SU-DHL-6 (cell line): ENCODE results near the gene SEPTIN6.

Experiments used
- H2AFZ ChIP-seq: fragments of 200-600 bp; sonication (generic); 2 replicates; pipeline ENCODE4 v1.6.1; 2014; ENCODE audit warnings: low read depth, mild to moderate bottlenecking, moderate library complexity, mixed read lengths, antibody characterized with exemption, low read length; ENCODE audit not compliant: severe bottlenecking
- H3F3A ChIP-seq: fragments of 200-600 bp; shearing (Covaris generic); 2 replicates; pipeline ENCODE4 v1.6.0; 2016; ENCODE audit warnings: antibody characterized with exemption, mild to moderate bottlenecking; ENCODE audit not compliant: insufficient read depth
- H3K27ac ChIP-seq: fragments of 200-600 bp; sonication (generic); 2 replicates; pipeline ENCODE4 v1.5.1; 2016; ENCODE audit warnings: low read depth, mild to moderate bottlenecking, low read length, moderate library complexity, mixed read lengths
- H3K27me3 ChIP-seq: fragments of 200-600 bp; sonication (generic), shearing (Covaris generic); 2 replicates; pipeline ENCODE4 v1.6.0; 2014; ENCODE audit warnings: mild to moderate bottlenecking, low read length
- H3K36me3 ChIP-seq: fragments of 200-600 bp; sonication (generic); 2 replicates; pipeline ENCODE4 v1.6.1; 2014; ENCODE audit warnings: mild to moderate bottlenecking, low read length, mixed read lengths
- H3K4me2 ChIP-seq: fragments of 300-600, 200-600 bp; shearing (Covaris generic), sonication (generic); 2 replicates; pipeline ENCODE4 v1.6.0; 2014; ENCODE audit warnings: low read length, low read depth, mild to moderate bottlenecking; ENCODE audit not compliant: poor library complexity, severe bottlenecking
- H3K4me3 ChIP-seq: fragments of 200-600 bp; sonication (generic); 2 replicates; pipeline ENCODE4 v1.5.1; 2014; ENCODE audit warnings: antibody characterized with exemption, low read length, mild to moderate bottlenecking, mixed read lengths; ENCODE audit not compliant: insufficient read depth, poor library complexity, severe bottlenecking
- H3K79me2 ChIP-seq: fragments of 200-600 bp; sonication (generic); 2 replicates; pipeline ENCODE4 v1.6.1; 2014; ENCODE audit warnings: mild to moderate bottlenecking, low read length, moderate library complexity; ENCODE audit not compliant: insufficient read depth
- H3K9ac ChIP-seq: fragments of 200-600 bp; sonication (generic); 2 replicates; pipeline ENCODE4 v1.7.0; 2014; ENCODE audit warnings: mild to moderate bottlenecking, low read length
- H3K9me2 ChIP-seq: fragments of 200-600 bp; sonication (generic); replicated peaks from 2 replicates; pipeline ENCODE4 v1.6.1; 2014; ENCODE audit warnings: low read length; ENCODE audit not compliant: insufficient read depth
- H3K9me3 ChIP-seq: fragments of 200-600 bp; sonication (generic); 2 replicates; pipeline ENCODE4 v1.6.1; 2014; ENCODE audit warnings: low read length, mixed read lengths; ENCODE audit not compliant: insufficient read depth
- H4K20me1 ChIP-seq: fragments of 200-600 bp; sonication (generic); 2 replicates; pipeline ENCODE4 v1.6.1; 2014; ENCODE audit warnings: low read depth, mild to moderate bottlenecking, antibody characterized with exemption, low read length, moderate library complexity, mixed read lengths
- EZH2phosphoT487 ChIP-seq: fragments of 200-600 bp; sonication (generic), shearing (Covaris generic); conservative IDR thresholded peaks from 2 replicates; pipeline ENCODE4 v1.6.1; 2018; ENCODE audit warnings: mild to moderate bottlenecking, antibody characterized with exemption, low read length, moderate library complexity, mixed read lengths
- TF ChIP-seq, protein P1 (sequence below): fragments of 200-600 bp; sonication (generic); IDR thresholded peaks from one replicate; pipeline ENCODE4 v1.5.1; 2017; ENCODE audit warnings: antibody characterized with exemption, mild to moderate bottlenecking, low read length, moderate library complexity; ENCODE audit not compliant: insufficient read depth, poor library complexity, severe bottlenecking

The SEPTIN6 gene

DNA sequence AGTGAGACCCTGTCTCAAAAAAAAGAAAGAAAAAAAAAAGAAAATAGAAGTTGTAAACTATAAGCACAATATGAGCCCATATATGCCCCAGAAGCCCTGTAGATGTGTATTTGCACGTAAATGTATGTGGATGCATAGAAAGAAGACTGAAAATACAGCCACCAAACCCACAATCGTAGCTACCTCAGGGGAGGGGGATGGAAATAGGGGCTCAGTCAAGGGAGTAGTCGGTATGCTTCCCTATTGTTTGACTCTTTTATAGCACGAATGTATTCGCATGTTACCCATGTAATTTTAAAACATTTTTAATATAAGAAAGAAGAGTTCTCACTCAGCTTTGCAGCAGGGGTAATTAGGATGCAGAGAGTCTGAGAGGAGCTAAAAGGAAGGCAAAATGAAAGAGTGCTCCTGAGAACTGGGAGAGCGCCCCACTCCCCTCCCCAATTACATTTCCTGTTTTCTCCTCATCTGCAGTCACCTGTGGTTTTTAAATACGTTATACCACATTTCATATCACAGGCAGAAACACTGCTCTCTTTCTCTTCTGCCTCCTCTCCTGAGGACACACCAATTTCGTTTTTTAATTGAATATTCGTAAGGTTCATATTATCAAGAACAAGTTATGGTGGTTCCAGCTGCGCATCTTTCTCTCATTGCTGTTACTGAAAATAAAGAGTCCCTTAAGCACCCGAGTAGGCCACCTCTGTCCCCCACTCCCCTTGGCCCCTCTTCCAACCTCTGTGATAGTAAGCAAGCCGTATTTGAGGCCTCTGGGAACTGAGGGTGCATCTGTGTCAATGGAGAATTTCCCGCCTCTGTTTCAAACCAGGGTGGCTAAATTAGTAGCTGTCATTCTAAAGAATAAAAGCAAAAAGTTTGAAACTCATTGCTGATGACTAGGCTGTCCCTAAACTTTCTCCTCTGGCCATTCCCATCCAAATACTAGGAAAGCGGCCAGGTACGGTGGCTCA is 10.7 kb downstream of the SEPTIN6 start:
- peaks cover 72% of the 10 kb centered on the region for H3F3A ChIP-seq
- H2AFZ ChIP-seq, result no peak overlapping the region
- no peaks in the 10 kb centered on the region for H4K20me1 ChIP-seq
- peak overlapping the region; percentile 99 for H3K4me2 ChIP-seq
- H3K27ac ChIP-seq, result peak overlapping the region; percentile 100
- no peaks in the 10 kb centered on the region for H3K27me3 ChIP-seq
- H3K9me3 ChIP-seq, result no peaks in the 10 kb centered on the region
- H3K9me2 ChIP-seq, result no peaks in the 10 kb centered on the region
- H3K4me3 ChIP-seq, result peak overlapping the region; percentile 47
- H3K9ac ChIP-seq, result peak overlapping the region; percentile 58
- TF ChIP-seq, protein P1, sequence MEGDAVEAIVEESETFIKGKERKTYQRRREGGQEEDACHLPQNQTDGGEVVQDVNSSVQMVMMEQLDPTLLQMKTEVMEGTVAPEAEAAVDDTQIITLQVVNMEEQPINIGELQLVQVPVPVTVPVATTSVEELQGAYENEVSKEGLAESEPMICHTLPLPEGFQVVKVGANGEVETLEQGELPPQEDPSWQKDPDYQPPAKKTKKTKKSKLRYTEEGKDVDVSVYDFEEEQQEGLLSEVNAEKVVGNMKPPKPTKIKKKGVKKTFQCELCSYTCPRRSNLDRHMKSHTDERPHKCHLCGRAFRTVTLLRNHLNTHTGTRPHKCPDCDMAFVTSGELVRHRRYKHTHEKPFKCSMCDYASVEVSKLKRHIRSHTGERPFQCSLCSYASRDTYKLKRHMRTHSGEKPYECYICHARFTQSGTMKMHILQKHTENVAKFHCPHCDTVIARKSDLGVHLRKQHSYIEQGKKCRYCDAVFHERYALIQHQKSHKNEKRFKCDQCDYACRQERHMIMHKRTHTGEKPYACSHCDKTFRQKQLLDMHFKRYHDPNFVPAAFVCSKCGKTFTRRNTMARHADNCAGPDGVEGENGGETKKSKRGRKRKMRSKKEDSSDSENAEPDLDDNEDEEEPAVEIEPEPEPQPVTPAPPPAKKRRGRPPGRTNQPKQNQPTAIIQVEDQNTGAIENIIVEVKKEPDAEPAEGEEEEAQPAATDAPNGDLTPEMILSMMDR, result no peak
- no peak for TF ChIP-seq EZH2phosphoT487
- no peaks in the 10 kb centered on the region for H3K36me3 ChIP-seq
- H3K79me2 ChIP-seq, result peaks cover 82% of the 10 kb centered on the region

- no peaks in the 10 kb centered on the region for H3K9me3 ChIP-seq
- H2AFZ ChIP-seq, result no peak overlapping the region
- peaks cover 61% of the 10 kb centered on the region for H3K79me2 ChIP-seq
- no peaks in the 10 kb centered on the region for H3K27me3 ChIP-seq
- H3K4me3 ChIP-seq, result no peak overlapping the region
- TF ChIP-seq EZH2phosphoT487, result no peak
- H4K20me1 ChIP-seq, result no peaks in the 10 kb centered on the region
- peaks cover 35% of the 10 kb centered on the region for H3F3A ChIP-seq
- peak overlapping the region; percentile 86 for H3K4me2 ChIP-seq
- H3K9me2 ChIP-seq, result no peaks in the 10 kb centered on the region
- H3K36me3 ChIP-seq, result no peaks in the 10 kb centered on the region
- peak overlapping the region; percentile 100 for H3K27ac ChIP-seq
- H3K9ac ChIP-seq, result peak overlapping the region; percentile 47
These were observed 15.3 kb downstream of the SEPTIN6 start for GRCh38 chrX:119677654-119677981.

GRCh38 chrX:119676949-119677653 is 15.9 kb downstream of the SEPTIN6 start:
- H3K27ac ChIP-seq, result peak overlapping the region; percentile 100
- no peaks in the 10 kb centered on the region for H3K9me3 ChIP-seq
- H3K9me2 ChIP-seq, result no peaks in the 10 kb centered on the region
- peak overlapping the region; percentile 47 for H3K9ac ChIP-seq
- no peaks in the 10 kb centered on the region for H3K36me3 ChIP-seq
- peak overlapping the region; percentile 86 for H3K4me2 ChIP-seq
- no peak overlapping the region for H3K4me3 ChIP-seq
- TF ChIP-seq, protein P1, result no peak
- no peak for TF ChIP-seq EZH2phosphoT487
- H3F3A ChIP-seq, result peaks cover 30% of the 10 kb centered on the region
- H3K79me2 ChIP-seq, result peaks cover 59% of the 10 kb centered on the region
- H3K27me3 ChIP-seq, result no peaks in the 10 kb centered on the region
- no peak overlapping the region for H2AFZ ChIP-seq
- no peaks in the 10 kb centered on the region for H4K20me1 ChIP-seq
